Upper lobe of right lung (tissue), 1 donor: ENCODE data around the gene DENND2A. TPM values are rescaled to one million over a fixed set of nuclear protein-coding genes. Genes with fewer than 3 reads are reported as not detected.
"Not testable (repeated sequence)": the region's sequence is repeated elsewhere in the genome, so short reads cannot be mapped to it uniquely, and the experiment has no call there.

Source experiments
- ATAC-seq: fragments of 200-7000 bp; cut with Tn5 transposase; one replicate; pipeline ENCODE4 v1.9.1; 2020; ENCODE audit warnings: mild to moderate bottlenecking, moderate library complexity
- DNase-seq: peaks from one replicate; pipeline ENCODE4 v3.0.0-alpha.2; 2020
- H3K27ac ChIP-seq: fragments of 200-600 bp; one replicate; pipeline ENCODE4 v1.8.0; 2022
- H3K27me3 ChIP-seq: fragments of 200-600 bp; one replicate; pipeline ENCODE4 v1.8.0; 2022; ENCODE audit warnings: mild to moderate bottlenecking
- H3K36me3 ChIP-seq: fragments of 200-600 bp; one replicate; pipeline ENCODE4 v1.8.0; 2022
- H3K4me1 ChIP-seq: fragments of 200-600 bp; one replicate; pipeline ENCODE4 v1.8.0; 2022
- H3K4me3 ChIP-seq: fragments of 200-600 bp; one replicate; pipeline ENCODE4 v1.8.0; 2022; ENCODE audit warnings: mild to moderate bottlenecking
- H3K9me3 ChIP-seq: fragments of 200-600 bp; one replicate; pipeline ENCODE4 v1.8.0; 2022
- CTCF ChIP-seq: fragments of 200-600 bp; IDR thresholded peaks from one replicate; pipeline ENCODE4 v1.8.0; 2022; ENCODE audit warnings: antibody characterized with exemption
- intact Hi-C: fragments of 100-400 bp; cut with DNase I; formaldehyde crosslinking; loops from one replicate; pipeline ENCODE4 v1.11.0; 2022
- total RNA-seq: library from RNA; stranded (reverse); fragmentation: NEBNext Ultra II Directional; extraction: Animal tissue kit (Norgen Biotek cat#: 25700); gene quantifications from one replicate; pipeline ENCODE4 v1.2.1, GENCODE V29; 2021
- donor health status: DM: no; HTN: yes; CAD: no; lungs with severe emphysema.

Gene DENND2A
- total RNA-seq, 1 donor from 2014 or later: 26.2 TPM

- Histone ChIP-seq H3K27me3 (no peaks in the 10 kb centered on the region), H3K9me3 (no peaks in the 10 kb centered on the region), H3K4me3 (no peak overlapping the region), H3K4me1 (peaks cover 18% of the 10 kb centered on the region), H3K27ac (no peak overlapping the region), H3K36me3 (peaks cover 22% of the 10 kb centered on the region)
- DNase-seq (peak; percentile 38), ATAC-seq (no peak)
- intact Hi-C loops: no loop called here
- TF ChIP-seq CTCF: no peak
These were observed 38.2 kb upstream of the DENND2A start for GRCh38 chr7:140678816-140679130.

GRCh38 chr7:140678081-140678815 lies 37.6 kb upstream of the DENND2A start:
- Histone ChIP-seq H3K36me3 (peaks cover 22% of the 10 kb centered on the region), H3K4me3 (no peak overlapping the region), H3K9me3 (no peaks in the 10 kb centered on the region), H3K4me1 (peaks cover 20% of the 10 kb centered on the region), H3K27ac (no peak overlapping the region), H3K27me3 (no peaks in the 10 kb centered on the region)
- intact Hi-C loops: no loop called here
- no peak for ATAC-seq
- TF ChIP-seq CTCF: no peak
- peak; percentile 47 for DNase-seq

- DNase-seq (peak; percentile 3), ATAC-seq (no peak)
- Histone ChIP-seq H3K4me1 (peaks cover 20% of the 10 kb centered on the region), H3K27ac (no peak overlapping the region), H3K27me3 (no peaks in the 10 kb centered on the region), H3K9me3 (no peaks in the 10 kb centered on the region), H3K4me3 (no peak overlapping the region), H3K36me3 (peaks cover 22% of the 10 kb centered on the region)
- TF ChIP-seq CTCF: no peak
- intact Hi-C loops: no loop called here
These were observed 36.9 kb upstream of the DENND2A start for GRCh38 chr7:140677496-140677895.

- Histone ChIP-seq H3K4me1 (peaks cover 20% of the 10 kb centered on the region), H3K36me3 (peaks cover 21% of the 10 kb centered on the region)
- DNase-seq: peak; percentile 26
- H3K9me3 ChIP-seq, intact Hi-C loops, H3K4me3 ChIP-seq, H3K27ac ChIP-seq, ATAC-seq, H3K27me3 ChIP-seq: not testable (repeated sequence)
These were observed 36.3 kb upstream of the DENND2A start for GRCh38 chr7:140676956-140677355.

GRCh38 chr7:140676306-140676705 lies 35.7 kb upstream of the DENND2A start:
- H3K27ac ChIP-seq: no peak overlapping the region
- H3K36me3 ChIP-seq: peaks cover 17% of the 10 kb centered on the region
- peaks cover 20% of the 10 kb centered on the region for H3K4me1 ChIP-seq
- no peak overlapping the region for H3K4me3 ChIP-seq
- H3K9me3 ChIP-seq: no peaks in the 10 kb centered on the region
- no peak for TF ChIP-seq CTCF
- H3K27me3 ChIP-seq: no peaks in the 10 kb centered on the region
- peak; percentile 7 for ATAC-seq
- intact Hi-C loops: no loop called here
- no peak for DNase-seq

GRCh38 chr7:140675726-140676125 lies 35.1 kb upstream of the DENND2A start:
- intact Hi-C loops: no loop called here
- DNase-seq (peak; percentile 6), ATAC-seq (no peak)
- Histone ChIP-seq H3K27ac (no peak overlapping the region), H3K36me3 (peaks cover 12% of the 10 kb centered on the region), H3K9me3 (no peaks in the 10 kb centered on the region), H3K27me3 (no peaks in the 10 kb centered on the region), H3K4me3 (no peak overlapping the region), H3K4me1 (peaks cover 20% of the 10 kb centered on the region)
- TF ChIP-seq CTCF: no peak
